Suprapubic skin (tissue), 4 donors: ENCODE measurements around the gene CEP131.

Experiments
- CTCF ChIP-seq, 2 donors: fragments of 200-600 bp in 1 of 2; fragments of 450-650 bp in 1 of 2; sonication (generic) in 1 of 2; IDR thresholded peaks; one replicate each; pipeline ENCODE4 v1.5.1; 2016 to 2019; ENCODE audit warnings: antibody characterized with exemption in 2 of 2, mild to moderate bottlenecking in 1 of 2, moderate library complexity in 1 of 2
- EP300 ChIP-seq: sonication (generic); formaldehyde crosslinking; IDR thresholded peaks from one replicate; pipeline ENCODE4 v1.6.1; 2017; ENCODE audit warnings: antibody characterized with exemption
- POLR2A ChIP-seq, 2 donors: fragments of 450-650 bp; IDR thresholded peaks; one replicate each; pipeline ENCODE4 v1.6.1; 2017; ENCODE audit warnings: antibody characterized with exemption in 2 of 2, mild to moderate bottlenecking in 2 of 2, moderate library complexity in 2 of 2
- POLR2AphosphoS5 ChIP-seq, 3 donors: sonication (generic); formaldehyde crosslinking; IDR thresholded peaks; one replicate each; pipeline ENCODE4 v1.6.1; 2017; ENCODE audit warnings: antibody characterized with exemption in 3 of 3

GRCh38 chr17:81222620-81222905 lies 202 bp downstream of the CEP131 start:
- TF ChIP-seq CTCF (IDR thresholded peaks at IDR 0.05) (no peak), POLR2AphosphoS5 (IDR thresholded peaks at IDR 0.05) (no peak), POLR2A (IDR thresholded peaks at IDR 0.05) (no peak), EP300 (no peak)
